Fibroblast of skin of right biceps (primary cell): ENCODE measurements around the gene PSMD8.
A peak's percentile ranks its signal among the peaks of the same experiment; 100 is the strongest.
"Not testable (repeated sequence)": the region's sequence is repeated elsewhere in the genome, so short reads cannot be mapped to it uniquely, and the experiment has no call there.

Source experiments
- DNase-seq: peaks from one replicate; pipeline ENCODE4 v3.0.0-alpha.2; 2013

Gene PSMD8

GRCh38 chr19:38362076-38362945, 12.1 kb upstream of the PSMD8 start:
- DNase-seq: peak; percentile 52

GRCh38 chr19:38362946-38363688, 11.3 kb upstream of the PSMD8 start:
- DNase-seq: not testable (repeated sequence)

GRCh38 chr19:38367041-38367440, 7.3 kb upstream of the PSMD8 start:
- no peak for DNase-seq

GRCh38 chr19:38369584-38369983, 4.8 kb upstream of the PSMD8 start:
- no peak for DNase-seq

GRCh38 chr19:38370299-38370698, 4.1 kb upstream of the PSMD8 start:
- DNase-seq: no peak

- no peak for DNase-seq
Observed at GRCh38 chr19:38371081-38371480, 3.3 kb upstream of the PSMD8 start.

GRCh38 chr19:38373907-38374331, 452 bp upstream of the PSMD8 start:
- DNase-seq: no peak

- DNase-seq: no peak
Observed at GRCh38 chr19:38375098-38375493, 725 bp downstream of the PSMD8 start.

- DNase-seq: peak; percentile 24
Observed at GRCh38 chr19:38375748-38376147, 1.4 kb downstream of the PSMD8 start.

GRCh38 chr19:38376576-38376975, 2.2 kb downstream of the PSMD8 start:
- DNase-seq: no peak

GRCh38 chr19:38377052-38377451, 2.7 kb downstream of the PSMD8 start:
- DNase-seq: no peak

GRCh38 chr19:38378866-38379265, 4.5 kb downstream of the PSMD8 start:
- no peak for DNase-seq

- no peak for DNase-seq
Observed at GRCh38 chr19:38381138-38381537, 6.8 kb downstream of the PSMD8 start.

GRCh38 chr19:38383184-38383583, 8.8 kb downstream of the PSMD8 start:
- DNase-seq: no peak

GRCh38 chr19:38383743-38384142, 9.4 kb downstream of the PSMD8 start:
- DNase-seq: no peak

- peak; percentile 32 for DNase-seq
Observed at GRCh38 chr19:38384209-38385027, 10.0 kb downstream of the PSMD8 start.

GRCh38 chr19:38385057-38385803, 10.9 kb downstream of the PSMD8 start:
- DNase-seq: no peak

- no peak for DNase-seq
Observed at GRCh38 chr19:38385804-38386257, 11.5 kb downstream of the PSMD8 start.

- DNase-seq: no peak
Observed at GRCh38 chr19:38386300-38386970, 12.1 kb downstream of the PSMD8 start.

- DNase-seq: no peak
Observed at GRCh38 chr19:38386971-38387549, 12.7 kb downstream of the PSMD8 start.
